Iris pigment epithelial cell (primary cell): ENCODE data around the gene TAB3.
"Not testable (repeated sequence)": the region's sequence is repeated elsewhere in the genome, so short reads cannot be mapped to it uniquely, and the experiment has no call there.

Experiments
- DNase-seq: peaks from one replicate; pipeline ENCODE4 v3.0.0-alpha.2; 2011; ENCODE audit warnings: low read depth

The TAB3 gene

GRCh38 chrX:30812326-30812725, 76.7 kb downstream of the TAB3 start:
- no peak for DNase-seq

DNA sequence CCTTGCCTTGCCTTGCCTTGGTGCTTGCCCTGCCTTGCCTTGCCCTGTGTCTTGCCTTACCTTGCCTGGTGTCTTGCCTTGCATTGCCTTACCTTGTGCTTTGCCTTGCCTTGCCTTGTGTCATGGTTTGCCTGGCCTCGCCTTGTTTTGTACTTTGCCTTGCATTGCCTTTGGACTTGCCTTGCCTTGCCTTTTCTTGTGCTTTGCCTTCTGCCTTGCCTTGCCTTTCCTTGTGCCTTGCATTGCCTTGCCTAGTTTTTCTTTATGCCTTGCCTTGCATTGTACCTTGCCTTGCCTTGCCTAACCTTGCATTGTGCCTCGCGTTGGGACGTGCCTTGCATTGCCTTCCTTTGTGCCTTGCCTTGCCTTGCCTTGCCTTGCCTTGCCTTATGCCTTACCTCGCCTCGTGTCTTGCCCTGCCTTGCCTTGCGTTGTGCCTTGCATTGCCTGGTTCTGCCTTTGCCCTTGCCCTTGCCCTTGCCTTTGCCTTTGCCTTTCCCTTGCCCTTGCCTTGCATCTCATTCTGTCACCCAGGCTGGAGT, 82.8 kb downstream of the TAB3 start:
- no peak for DNase-seq

GRCh38 chrX:30804462-30804861, 84.6 kb downstream of the TAB3 start:
- no peak for DNase-seq

DNA sequence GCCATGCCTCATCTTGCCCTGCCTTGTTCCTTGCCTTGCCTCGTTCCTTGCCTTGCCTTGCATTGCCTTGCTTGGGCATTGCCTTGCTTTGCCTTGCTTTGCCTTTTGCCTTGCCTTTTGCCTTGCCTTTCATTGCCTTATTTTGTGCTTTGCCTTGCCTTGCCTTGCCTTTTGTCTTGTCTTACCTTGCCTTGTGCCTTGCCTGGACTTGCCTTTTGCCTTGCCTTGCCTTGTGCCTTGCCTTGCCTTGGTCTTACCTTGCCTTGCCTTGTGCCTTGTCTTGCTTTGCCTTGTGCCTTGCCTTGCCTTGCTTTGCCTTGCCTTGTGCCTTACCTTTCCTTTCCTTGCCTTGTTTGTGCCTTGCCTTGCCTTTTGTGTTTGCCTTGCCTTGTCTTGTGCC, 88.2 kb downstream of the TAB3 start:
- DNase-seq = no peak

- DNase-seq = no peak
Measured at GRCh38 chrX:30799327-30799726, 89.7 kb downstream of the TAB3 start.

DNA sequence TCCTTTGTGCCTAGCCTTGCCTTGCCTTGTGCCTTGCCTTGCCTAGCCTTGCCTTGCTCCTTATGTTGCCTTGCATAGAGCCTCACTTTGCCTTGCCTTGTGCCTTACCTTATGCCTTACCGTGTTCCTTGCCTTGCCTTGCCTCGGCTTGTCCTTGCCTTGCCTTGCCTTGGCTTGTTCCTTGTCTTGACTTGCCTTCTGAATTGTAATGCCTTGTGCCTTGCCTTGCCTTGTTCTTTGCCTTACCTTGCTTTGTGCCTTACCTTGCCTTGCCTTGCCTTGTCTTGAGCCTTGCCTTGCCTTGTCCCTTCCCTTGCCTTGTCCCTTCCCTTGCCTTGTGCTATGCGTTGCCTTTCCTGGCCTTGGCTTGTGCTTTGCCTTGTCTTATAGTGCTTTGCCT, 90.2 kb downstream of the TAB3 start:
- no peak for DNase-seq

GRCh38 chrX:30797301-30797700, 91.8 kb downstream of the TAB3 start:
- not testable (repeated sequence) for DNase-seq

- DNase-seq = no peak
Measured at GRCh38 chrX:30795981-30796958, 92.8 kb downstream of the TAB3 start.

- DNase-seq = no peak
Measured at GRCh38 chrX:30794497-30794896, 94.6 kb downstream of the TAB3 start.

DNA sequence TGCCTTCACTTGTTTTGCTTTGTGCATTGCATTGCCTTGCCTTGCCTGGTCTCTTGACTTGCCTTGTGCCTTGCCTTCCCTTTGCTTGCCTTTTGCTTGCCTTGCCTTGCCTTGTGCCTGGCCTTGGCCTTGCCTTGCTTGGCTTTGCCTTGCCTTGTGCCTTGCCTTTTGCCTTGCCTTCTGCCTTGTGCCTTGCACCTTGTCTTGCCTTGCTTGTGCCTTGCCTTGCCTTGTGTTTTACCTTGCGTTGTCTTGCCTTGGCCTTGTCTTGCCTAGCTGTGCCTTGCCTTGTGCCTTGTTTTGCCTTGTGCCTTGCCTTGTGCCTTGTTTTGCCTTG, 95.3 kb downstream of the TAB3 start:
- no peak for DNase-seq

GRCh38 chrX:30793075-30793766, 95.8 kb downstream of the TAB3 start:
- no peak for DNase-seq

DNA sequence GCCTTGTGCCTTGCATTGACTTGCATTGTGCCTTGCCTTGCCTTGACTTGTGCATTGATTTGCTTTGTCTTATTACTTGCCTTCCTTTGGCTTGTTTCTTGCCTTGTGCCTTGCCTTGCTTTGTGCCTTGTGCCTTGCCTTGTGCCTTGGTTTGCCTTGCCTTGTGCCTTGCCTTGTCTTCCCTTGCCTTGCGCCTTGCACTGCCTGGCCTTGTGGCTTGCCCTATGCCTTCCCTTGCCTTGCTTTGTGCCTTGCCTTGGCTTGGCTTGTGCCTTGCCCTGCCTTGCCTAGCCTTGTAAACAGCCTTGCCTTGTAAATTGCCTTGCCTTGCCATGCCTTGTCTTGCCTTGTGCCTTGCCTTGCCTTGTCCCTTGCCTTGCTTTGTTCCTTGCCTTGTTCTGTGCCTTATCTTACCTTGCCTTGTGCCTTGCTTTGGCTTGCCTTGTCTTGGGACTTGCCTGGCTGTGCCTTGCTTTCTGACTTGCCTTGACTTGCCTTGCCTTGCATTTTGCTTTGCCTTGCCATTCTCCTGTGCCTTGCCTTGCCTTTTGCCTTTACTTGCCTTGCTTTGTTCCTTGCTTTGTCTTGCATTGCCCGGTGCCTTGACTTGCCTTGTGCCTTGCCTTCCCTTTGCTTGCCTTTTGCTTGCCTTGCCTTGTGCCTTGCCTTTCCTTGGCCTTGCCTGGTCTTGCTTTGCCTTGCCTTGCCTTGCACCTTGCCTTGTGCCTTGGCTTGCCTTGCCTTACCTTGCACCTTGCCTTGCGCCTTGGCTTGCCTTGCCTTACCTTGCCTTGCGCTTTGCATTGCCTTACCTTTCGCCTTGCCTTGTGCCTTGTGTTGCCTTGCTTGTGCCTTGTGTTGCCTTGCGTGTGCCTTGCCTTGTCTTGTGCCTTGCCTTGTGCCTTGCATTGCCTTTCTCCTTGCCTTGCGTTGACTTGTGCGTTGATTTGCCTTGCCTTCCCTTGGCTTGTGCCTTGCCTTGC, 97.5 kb downstream of the TAB3 start:
- no peak for DNase-seq

- no peak for DNase-seq
Measured at GRCh38 chrX:30787012-30787411, 102.0 kb downstream of the TAB3 start.

- DNase-seq = no peak
Measured at GRCh38 chrX:30786374-30786773, 102.7 kb downstream of the TAB3 start.

- DNase-seq = no peak
Measured at GRCh38 chrX:30781711-30782444, 107.2 kb downstream of the TAB3 start.

DNA sequence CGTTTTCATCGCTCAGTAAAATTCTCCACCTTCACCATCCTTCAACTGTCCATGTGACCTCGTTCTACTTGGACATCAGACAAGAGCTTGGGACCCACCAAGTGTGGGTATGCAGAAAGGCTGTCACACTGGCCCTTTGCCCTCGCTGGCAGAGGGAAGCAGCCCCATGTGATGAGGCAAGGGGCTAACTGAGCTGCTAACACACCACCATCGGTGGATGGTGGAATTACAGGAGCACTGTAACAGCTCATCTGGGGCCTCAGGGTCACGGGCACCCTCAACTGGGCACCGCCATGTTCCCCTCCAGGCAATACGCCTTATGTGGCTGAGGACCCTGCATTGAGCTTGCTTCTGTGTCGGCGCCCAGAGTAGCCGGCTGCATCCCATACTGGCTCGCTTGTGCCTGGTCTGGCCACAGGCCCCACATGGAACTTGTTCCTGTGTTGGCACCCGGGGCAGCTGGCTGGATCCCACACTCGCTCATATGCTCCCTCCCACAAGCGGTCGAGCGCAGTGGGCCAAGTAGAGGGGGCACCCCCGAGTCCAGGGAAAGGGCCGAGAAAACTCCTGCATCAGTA, 109.5 kb downstream of the TAB3 start:
- DNase-seq = no peak

DNA sequence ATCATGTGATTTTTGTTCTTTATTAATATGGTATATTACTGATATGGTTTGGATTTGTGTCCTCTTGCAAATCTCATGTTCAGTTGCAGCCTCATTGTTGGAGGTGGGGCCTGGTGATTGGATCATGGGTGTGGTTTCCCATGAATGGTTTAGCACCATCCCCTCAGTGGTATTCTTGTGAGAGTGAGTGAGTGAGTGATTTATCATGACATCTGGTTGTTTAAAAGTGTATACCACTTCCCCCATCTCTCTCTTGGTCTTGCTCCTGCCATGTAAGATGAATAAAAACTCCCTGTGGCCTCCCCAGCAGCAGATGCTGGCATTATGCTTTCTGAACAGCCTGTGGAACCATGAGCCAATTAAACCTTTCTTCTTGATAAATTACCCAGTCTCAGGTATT, 111.5 kb downstream of the TAB3 start:
- no peak for DNase-seq
